A549 (cell line): ENCODE data around the gene FAM120A. TPM values are rescaled to one million over a fixed set of nuclear protein-coding genes. Genes with fewer than 3 reads are reported as not detected.

Experiments
- ATAC-seq, 2 experiments: fragments of 200-7000 bp in 1 of 2; fragments of >200 bp in 1 of 2; cut with Nextera tagmentation in 1 of 2; cut with Tn5 transposase in 1 of 2; 3 replicates each; pipeline versions ENCODE4 v1.8.0 to v1.9.1; 2018 to 2020; ENCODE audit warnings: mild to moderate bottlenecking in 1 of 2, moderate library complexity in 1 of 2
- CTCF ChIA-PET: fragments of 300-600 bp; sonication (Branson Sonifier 250); formaldehyde crosslinking; extraction: SDS; loops from one replicate; lab custom pipeline; 2021; ENCODE audit warnings: antibody characterized with exemption, inconsistent platforms; lab: Yijun Ruan, JAX
- POLR2A ChIA-PET: fragments of 350-600 bp; formaldehyde crosslinking; extraction: SDS; loops from one replicate; lab custom pipeline; 2021; ENCODE audit warnings: antibody characterized with exemption, inconsistent platforms; lab: Yijun Ruan, JAX
- DNase-seq, 2 experiments: peaks; one replicate each; pipeline versions ENCODE4 v3.0.0 to v3.0.0-alpha.2; 2011 to 2016; ENCODE audit warnings: low read depth in 1 of 2, low spot score in 1 of 2
- FAIRE-seq: peaks from 2 replicates; lab custom pipeline; 2011; peaks lifted over from hg19 to GRCh38; lab: Jason Lieb, UNC
- H3K27ac ChIP-seq, 2 experiments: fragments of >200 bp; sonication (Bioruptor Twin); formaldehyde crosslinking; 3 replicates each; pipeline ENCODE4 v1.5.1; 2016 to 2017
- H3K4me1 ChIP-seq: fragments of >200 bp; sonication (Bioruptor Twin); formaldehyde crosslinking; 3 replicates; pipeline ENCODE4 v1.6.1; 2016
- H3K4me2 ChIP-seq: fragments of >200 bp; sonication (Bioruptor Twin); formaldehyde crosslinking; 3 replicates; pipeline ENCODE4 v1.6.1; 2016
- H3K4me3 ChIP-seq: fragments of >200 bp; sonication (Bioruptor Twin); formaldehyde crosslinking; 3 replicates; pipeline ENCODE4 v1.5.1; 2016
- H3K9me3 ChIP-seq: fragments of >200 bp; sonication (Bioruptor Twin); formaldehyde crosslinking; 3 replicates; pipeline ENCODE4 v1.6.1; 2016
- CBX2 ChIP-seq: fragments of 200-600 bp; sonication (generic); IDR thresholded peaks from 2 replicates; pipeline ENCODE4 v1.6.1; 2016; ENCODE audit warnings: low read depth, mild to moderate bottlenecking, borderline replicate concordance
- CHD4 ChIP-seq: fragments of 200-600 bp; sonication (generic); IDR thresholded peaks from 2 replicates; pipeline ENCODE4 v1.6.1; 2016; ENCODE audit warnings: antibody characterized with exemption, mild to moderate bottlenecking, borderline replicate concordance
- EHF ChIP-seq: fragments of 250-450 bp; sonication (Bioruptor Pico); IDR thresholded peaks from 2 replicates; pipeline ENCODE4 v1.5.0; 2020; ENCODE audit warnings: mild to moderate bottlenecking
- FOSB ChIP-seq: fragments of 250-450 bp; sonication (Bioruptor Pico); IDR thresholded peaks from 2 replicates; pipeline ENCODE4 v1.5.0; 2020; ENCODE audit warnings: mild to moderate bottlenecking, moderate library complexity
- GATA3 ChIP-seq: IDR thresholded peaks from 2 replicates; pipeline ENCODE4 v1.6.1; 2012; ENCODE audit warnings: borderline replicate concordance
- HDAC2 ChIP-seq: fragments of 200-600 bp; sonication (generic); IDR thresholded peaks from 2 replicates; pipeline ENCODE4 v1.6.1; 2016
- MAFK ChIP-seq: fragments of 450-650 bp; IDR thresholded peaks from 2 replicates; pipeline ENCODE4 v1.6.1; 2014; ENCODE audit not compliant: partially characterized antibody
- MYC ChIP-seq: IDR thresholded peaks from 2 replicates; pipeline ENCODE4 v1.6.1; 2012; ENCODE audit warnings: mild to moderate bottlenecking, inconsistent platforms, low read length, improper control_type of control experiment, borderline replicate concordance
- NFE2L2 ChIP-seq: fragments of 150-350 bp; conservative IDR thresholded peaks from 2 replicates; pipeline ENCODE4 v1.6.1; 2014; ENCODE audit warnings: low read length
- PHF8 ChIP-seq: fragments of 200-600 bp; sonication (generic); IDR thresholded peaks from 2 replicates; pipeline ENCODE4 v1.6.1; 2016; ENCODE audit warnings: low read depth, mild to moderate bottlenecking, antibody characterized with exemption, moderate library complexity, borderline replicate concordance
- POLR2AphosphoS2 ChIP-seq: conservative IDR thresholded peaks from 2 replicates; pipeline ENCODE4 v1.6.1; 2012; ENCODE audit warnings: low read length, improper control_type of control experiment, inconsistent platforms
- REST ChIP-seq: fragments of 200-600 bp; sonication (generic); IDR thresholded peaks from 2 replicates; pipeline ENCODE4 v1.6.1; 2016; ENCODE audit warnings: antibody characterized with exemption, mild to moderate bottlenecking, moderate library complexity
- RNF2 ChIP-seq: fragments of 200-600 bp; sonication (generic); IDR thresholded peaks from 2 replicates; pipeline ENCODE4 v1.6.1; 2016; ENCODE audit warnings: low read depth, mild to moderate bottlenecking, antibody characterized with exemption, moderate library complexity, borderline replicate concordance
- ZNF302 ChIP-seq: fragments of 250-450 bp; sonication (Bioruptor Pico); IDR thresholded peaks from 2 replicates; pipeline ENCODE4 v1.9.0; 2021; ENCODE audit warnings: inconsistent platforms, mild to moderate bottlenecking, moderate library complexity
- ZSCAN20 ChIP-seq: fragments of 250-450 bp; sonication (Bioruptor Pico); IDR thresholded peaks from 2 replicates; pipeline ENCODE4 v1.8.0; 2022; ENCODE audit warnings: mild to moderate bottlenecking, moderate library complexity
- WGBS: methylation state at CpG from one replicate; pipeline ENCODE4 v1.1.6; 2017; ENCODE audit errors: missing lambda C conversion rate; 5-methylcytosine and 5-hydroxymethylcytosine counted together
- polyA plus RNA-seq, 4 experiments: library from polyadenylated mRNA; depleted of rRNA in 3 of 4; stranded (reverse); fragments of >200 nt; fragmentation: RNase III in 1 of 4; extraction: RNeasy Plus Mini Kit Qiagen cat#74134 plus additional on column Dnase treatment in 1 of 4; gene quantifications; 2 replicates in 3 of 4; 3 replicates in 1 of 4; pipeline ENCODE4 v1.2.3, GENCODE V29; 2011 to 2017
- TF ChIP-seq, protein P1 (sequence below): IDR thresholded peaks from 2 replicates; pipeline ENCODE4 v1.6.1; 2012; ENCODE audit warnings: low read depth, borderline replicate concordance
- TF ChIP-seq, protein P2 (sequence below): fragments of >200 bp; sonication (Bioruptor Twin); formaldehyde crosslinking; IDR thresholded peaks from 3 replicates; pipeline ENCODE4 v1.5.1; 2016

The FAM120A gene
- polyA plus RNA-seq, 2 of the 4 experiments (the other 2 are of a cell fraction): 86.3 to 111 TPM

GRCh38 chr9:93595461-93595860, 144.0 kb downstream of the FAM120A start:
- POLR2A ChIA-PET: no interaction called here
- Histone ChIP-seq H3K9me3 (no peaks in the 10 kb centered on the region), H3K4me2 (no peak overlapping the region), H3K27ac (no peak overlapping the region), H3K4me1 (peaks cover 9% of the 10 kb centered on the region; the same call in 1 of the 3 replicates), H3K4me3 (no peak overlapping the region)
- TF ChIP-seq, protein P1, sequence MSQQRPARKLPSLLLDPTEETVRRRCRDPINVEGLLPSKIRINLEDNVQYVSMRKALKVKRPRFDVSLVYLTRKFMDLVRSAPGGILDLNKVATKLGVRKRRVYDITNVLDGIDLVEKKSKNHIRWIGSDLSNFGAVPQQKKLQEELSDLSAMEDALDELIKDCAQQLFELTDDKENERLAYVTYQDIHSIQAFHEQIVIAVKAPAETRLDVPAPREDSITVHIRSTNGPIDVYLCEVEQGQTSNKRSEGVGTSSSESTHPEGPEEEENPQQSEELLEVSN: no peak
- TF ChIP-seq MAFK: peak; percentile 33
- WGBS: 96% methylated on average over 5 of the region's 5 CpGs
- no peak for DNase-seq
- ATAC-seq: no peak
- no peak for FAIRE-seq
- CTCF ChIA-PET: no interaction called here

DNA sequence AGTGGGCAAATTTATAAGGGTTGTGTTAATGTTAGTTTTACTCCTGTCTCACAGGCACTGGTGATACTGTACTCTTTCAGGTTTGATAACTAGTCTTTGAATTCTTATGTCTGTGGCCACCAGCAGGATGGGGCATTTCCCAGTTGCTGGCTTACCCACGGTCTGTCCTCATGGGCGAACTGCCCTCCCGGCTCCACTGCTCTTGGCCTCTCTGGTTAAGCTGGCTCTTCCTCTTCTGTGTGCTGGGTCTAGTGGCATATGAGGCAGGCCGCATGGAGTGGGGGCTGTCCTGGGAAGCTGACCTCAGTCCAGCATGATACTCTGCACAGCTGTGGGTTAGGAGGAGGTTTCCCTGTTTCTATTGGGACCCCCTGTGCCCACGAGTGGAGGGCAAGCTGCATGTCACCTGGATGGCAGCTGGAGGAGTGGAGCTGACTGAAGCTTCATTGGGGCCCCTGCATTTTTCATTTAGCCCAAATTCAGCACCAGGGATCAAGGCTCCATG, 144.4 kb downstream of the FAM120A start:
- DNase-seq (no peak), FAIRE-seq (no peak), ATAC-seq (no peak)
- Histone ChIP-seq H3K27ac (no peak overlapping the region), H3K4me1 (peaks cover 12% of the 10 kb centered on the region; the same call in 1 of the 3 replicates), H3K4me2 (no peak overlapping the region), H3K4me3 (no peak overlapping the region), H3K9me3 (no peaks in the 10 kb centered on the region)
- POLR2A ChIA-PET: no interaction called here
- WGBS: 77% methylated on average over 5 of the region's 5 CpGs
- CTCF ChIA-PET: no interaction called here
- TF ChIP-seq CBX2: no peak

DNA sequence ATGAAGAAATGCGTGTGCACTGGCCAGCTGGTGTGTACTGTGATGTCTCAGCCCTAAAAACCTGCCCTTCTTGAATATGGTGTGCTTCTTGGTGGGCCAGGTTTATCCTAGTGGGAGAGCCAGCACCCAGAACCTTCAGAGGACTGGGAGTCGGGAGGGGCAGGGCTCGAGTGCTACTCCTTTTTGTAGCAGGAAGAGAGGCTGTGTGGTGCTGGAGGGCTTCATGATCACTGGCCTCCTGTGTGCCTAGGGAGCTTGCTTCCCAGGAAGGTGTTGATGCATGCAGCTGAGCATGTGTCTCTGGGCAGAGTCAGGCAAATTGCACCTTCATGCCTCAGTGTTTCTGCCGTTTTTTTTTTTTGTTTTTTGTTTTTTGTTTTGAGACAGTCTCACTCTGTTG, 144.9 kb downstream of the FAM120A start:
- Histone ChIP-seq H3K4me1 (peaks cover 12% of the 10 kb centered on the region; the same call in 1 of the 3 replicates), H3K4me2 (no peak overlapping the region), H3K4me3 (no peak overlapping the region), H3K9me3 (no peaks in the 10 kb centered on the region), H3K27ac (no peak overlapping the region)
- TF ChIP-seq NFE2L2 (no peak), CBX2 (no peak), EHF (CRISPR knock-in tag) (no peak), ZNF302 (no peak), MYC (no peak), RNF2 (no peak), GATA3 (no peak)
- TF ChIP-seq, protein P2, sequence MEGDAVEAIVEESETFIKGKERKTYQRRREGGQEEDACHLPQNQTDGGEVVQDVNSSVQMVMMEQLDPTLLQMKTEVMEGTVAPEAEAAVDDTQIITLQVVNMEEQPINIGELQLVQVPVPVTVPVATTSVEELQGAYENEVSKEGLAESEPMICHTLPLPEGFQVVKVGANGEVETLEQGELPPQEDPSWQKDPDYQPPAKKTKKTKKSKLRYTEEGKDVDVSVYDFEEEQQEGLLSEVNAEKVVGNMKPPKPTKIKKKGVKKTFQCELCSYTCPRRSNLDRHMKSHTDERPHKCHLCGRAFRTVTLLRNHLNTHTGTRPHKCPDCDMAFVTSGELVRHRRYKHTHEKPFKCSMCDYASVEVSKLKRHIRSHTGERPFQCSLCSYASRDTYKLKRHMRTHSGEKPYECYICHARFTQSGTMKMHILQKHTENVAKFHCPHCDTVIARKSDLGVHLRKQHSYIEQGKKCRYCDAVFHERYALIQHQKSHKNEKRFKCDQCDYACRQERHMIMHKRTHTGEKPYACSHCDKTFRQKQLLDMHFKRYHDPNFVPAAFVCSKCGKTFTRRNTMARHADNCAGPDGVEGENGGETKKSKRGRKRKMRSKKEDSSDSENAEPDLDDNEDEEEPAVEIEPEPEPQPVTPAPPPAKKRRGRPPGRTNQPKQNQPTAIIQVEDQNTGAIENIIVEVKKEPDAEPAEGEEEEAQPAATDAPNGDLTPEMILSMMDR: no peak
- DNase-seq (no peak), ATAC-seq (no peak), FAIRE-seq (no peak)
- POLR2A ChIA-PET: no interaction called here
- 73% methylated on average over 4 of the region's 4 CpGs for WGBS
- CTCF ChIA-PET: no interaction called here

- Histone ChIP-seq H3K4me3 (no peak overlapping the region), H3K9me3 (no peaks in the 10 kb centered on the region), H3K4me2 (no peak overlapping the region), H3K4me1 (peaks cover 12% of the 10 kb centered on the region; the same call in 1 of the 3 replicates), H3K27ac (no peak overlapping the region)
- DNase-seq (no peak), ATAC-seq (no peak), FAIRE-seq (no peak)
- 97% methylated on average over 5 of the region's 6 CpGs for WGBS
- TF ChIP-seq ZSCAN20 (no peak), RNF2 (no peak), POLR2AphosphoS2 (no peak), CHD4 (no peak), FOSB (CRISPR knock-in tag) (no peak), HDAC2 (no peak), PHF8 (no peak), REST (no peak)
- POLR2A ChIA-PET: no interaction called here
- CTCF ChIA-PET: no interaction called here
Observed at GRCh38 chr9:93597142-93597706, 145.7 kb downstream of the FAM120A start.
